Left cardiac atrium (tissue), 4 donors: ENCODE data around the gene OSBPL6. TPM values are rescaled to one million over a fixed set of nuclear protein-coding genes. Genes with fewer than 3 reads are reported as not detected.
A peak's percentile ranks its signal among the peaks of the same experiment; 100 is the strongest.

ENCODE experiments used
- ATAC-seq, 2 donors: fragments of 200-7000 bp; cut with Tn5 transposase; one replicate each; pipeline ENCODE4 v1.9.1; 2020; ENCODE audit warnings: mild to moderate bottlenecking in 2 of 2, moderate library complexity in 2 of 2
- DNase-seq: peaks from one replicate; pipeline ENCODE4 v3.0.0-alpha.2; 2020
- intact Hi-C, 2 donors: fragments of 100-400 bp; cut with DNase I; formaldehyde crosslinking; loops; one replicate each; pipeline versions ENCODE4 v1.14.1 to v1.15.1; 2022 to 2023
- total RNA-seq, 2 donors: library from RNA; stranded (reverse); fragmentation: NEBNext Ultra II Directional; extraction: Animal tissue kit (Norgen Biotek cat#: 25700); gene quantifications; one replicate each; pipeline ENCODE4 v1.2.1, GENCODE V29; 2021
- donor health status: DM: no; HTN: yes; CAD: no.
- donor health status: DM: no; HTN: yes; CAD: no; lungs with severe emphysema.
- donor health status: DM: yes; HTN: yes; CAD: no.
- donor health status: Dilated cardiomyopathy.

The OSBPL6 gene
- total RNA-seq, 2 donors from 2014 or later, result 7.0 to 12.2 TPM

- DNase-seq (no peak), ATAC-seq (no peak)
- intact Hi-C loops, result no loop called here
These were observed 247.1 kb downstream of the OSBPL6 start for GRCh38 chr2:178441426-178441825.

DNA sequence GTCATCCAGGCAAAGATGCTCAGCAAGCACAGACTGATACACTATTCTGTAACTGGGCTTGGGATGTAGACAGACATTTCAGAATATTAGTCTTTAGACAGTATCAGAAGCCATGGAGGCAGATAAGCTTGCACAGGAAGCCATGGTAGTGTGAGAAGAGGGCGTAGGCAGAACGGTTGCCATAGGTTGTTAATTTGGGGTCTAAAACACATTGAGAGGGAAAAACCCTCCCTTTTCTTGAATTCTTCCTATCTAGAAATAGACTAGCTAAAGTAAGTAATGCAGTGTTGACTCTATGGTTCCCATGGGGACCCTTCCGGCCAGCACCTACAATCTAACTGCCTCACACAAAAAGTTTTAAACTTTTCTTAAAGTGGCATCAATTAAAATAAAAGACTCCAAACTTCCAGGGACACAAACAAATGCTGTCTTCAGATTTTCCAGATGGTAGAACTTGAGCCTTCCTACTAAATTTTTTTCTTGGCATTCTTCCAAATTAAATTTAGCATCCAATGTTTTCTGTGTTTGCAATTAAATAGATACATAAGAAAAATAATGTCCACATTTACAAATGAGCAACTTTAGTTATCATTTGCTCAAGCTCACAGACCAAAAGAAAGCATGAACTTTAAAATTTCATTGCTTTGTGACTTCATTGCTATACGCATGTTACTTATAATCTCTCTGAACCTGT lies 254.8 kb downstream of the OSBPL6 start:
- intact Hi-C loops, result no loop called here
- ATAC-seq (no peak), DNase-seq (no peak)

DNA sequence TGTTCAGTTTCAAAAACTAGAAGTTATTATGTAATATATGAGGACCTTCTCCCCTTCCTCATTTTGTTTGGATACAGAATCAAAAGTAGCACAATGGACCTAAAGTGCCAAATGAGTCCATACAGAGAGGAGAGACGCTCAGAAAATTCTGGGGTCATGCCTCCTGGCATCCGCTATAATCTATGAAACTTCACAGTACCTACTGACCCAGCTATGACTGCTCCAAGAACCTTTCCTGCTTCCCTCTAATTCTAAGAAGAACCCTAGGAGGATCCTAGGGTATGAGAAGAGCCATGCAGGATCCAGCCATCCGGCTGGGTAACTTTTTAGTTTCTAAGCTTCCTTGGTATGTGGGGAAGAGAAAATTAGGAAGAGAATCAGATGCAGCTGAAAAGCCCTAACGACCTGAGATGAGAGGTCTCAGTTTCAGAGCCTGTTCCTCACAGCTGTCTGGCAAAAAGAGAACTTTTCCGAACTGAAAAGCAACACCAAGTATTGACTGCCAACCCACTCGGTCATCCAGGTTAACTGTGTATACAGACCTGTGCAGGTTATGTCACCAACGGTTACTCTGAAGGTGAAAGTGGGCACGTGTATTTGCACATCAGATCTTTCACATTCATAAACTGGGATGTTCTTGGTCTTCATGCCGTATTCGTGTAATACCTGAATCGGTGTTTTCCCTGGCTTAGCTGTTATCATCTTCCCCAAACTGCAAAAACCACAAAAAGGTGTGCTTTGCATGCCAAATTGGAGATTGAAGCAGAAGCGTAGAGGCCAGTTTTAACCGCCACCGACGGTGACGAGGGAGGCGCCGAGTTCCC lies 255.6 kb downstream of the OSBPL6 start:
- intact Hi-C loops, result loop anchor here in 1 of 2 donors (2.0 kb wide), 1 partner anchor 29 kb away; the partner anchor contains the start of gene FKBP7
- ATAC-seq, result no peak
- DNase-seq, result no peak

DNA sequence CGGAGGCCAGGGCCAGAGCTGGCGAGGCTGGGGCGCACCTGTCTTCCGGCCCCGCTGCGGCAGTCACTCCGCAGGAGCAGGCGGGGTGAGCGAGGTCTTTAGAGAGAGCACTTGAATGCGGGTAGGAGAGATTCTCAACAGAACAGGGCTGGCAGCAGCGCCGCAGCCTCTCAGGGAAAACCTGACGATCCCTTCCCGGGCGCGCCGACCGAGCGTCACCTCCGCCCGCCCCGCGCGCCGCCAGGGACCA lies 256.1 kb downstream of the OSBPL6 start:
- DNase-seq (no peak), ATAC-seq (no peak)
- intact Hi-C loops, result loop anchor here in 1 of 2 donors (2.0 kb wide), 1 partner anchor 28 kb away; the partner anchor contains the start of gene FKBP7

GRCh38 chr2:178450774-178451525 lies 256.6 kb downstream of the OSBPL6 start, which contains the start of the genes PJVK and PRKRA:
TSS of gene PJVK (plus strand) at chr2:178451378. CDS start at chr2:178453410, 2,032 bp downstream.
TSS of gene PRKRA (minus strand) at chr2:178451175. CDS start at chr2:178451030, 145 bp downstream.
- DNase-seq (peak; percentile 98), ATAC-seq (peak; percentile 98 to 99)
- intact Hi-C loops, result loop anchor here in 1 of 2 donors (2.0 kb wide), 1 partner anchor 28 kb away; the partner anchor contains the start of gene FKBP7

DNA sequence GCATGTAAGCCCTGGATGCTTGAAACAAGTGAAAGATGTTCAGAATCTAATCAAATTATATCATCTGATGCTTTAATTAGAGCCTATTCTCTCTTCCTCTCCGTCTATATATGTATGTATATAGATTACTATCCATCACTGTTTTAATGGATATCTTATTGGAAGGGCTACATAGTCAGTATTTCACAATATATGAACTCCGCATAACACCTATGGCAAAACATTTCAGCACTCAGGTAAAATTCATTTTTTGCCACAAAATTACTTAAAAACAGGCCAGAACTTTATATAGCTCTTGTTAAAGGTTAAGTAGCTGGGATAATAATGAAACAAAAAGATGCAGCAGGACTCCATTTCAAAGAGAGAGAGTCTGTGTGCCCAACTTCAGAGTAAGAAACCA lies 258.0 kb downstream of the OSBPL6 start:
- intact Hi-C loops, result no loop called here
- no peak for DNase-seq
- no peak for ATAC-seq

Other genes with a start within 250 kb of the OSBPL6 start
- gene PDE11A, start 121.7 kb upstream of the OSBPL6 start, total RNA-seq, result under 1 TPM; 0.24 to 0.56 TPM
- gene RBM45, start 82.1 kb upstream of the OSBPL6 start, total RNA-seq, result 1 to 10 TPM; 5.6 to 6.4 TPM